WI38 (cell line): ENCODE results near the gene ZNF135.
A peak's percentile ranks its signal among the peaks of the same experiment; 100 is the strongest.

Source experiments
- H3K4me3 ChIP-seq: 2 replicates; pipeline ENCODE4 v1.5.1; 2011; ENCODE audit warnings: low read depth, mild to moderate bottlenecking, control low read depth, low read length
- TF ChIP-seq, protein P1 (sequence below): IDR thresholded peaks from 2 replicates; pipeline ENCODE4 v1.5.1; 2012; ENCODE audit warnings: low read depth, mild to moderate bottlenecking, control low read depth, low read length

ZNF135 gene

DNA sequence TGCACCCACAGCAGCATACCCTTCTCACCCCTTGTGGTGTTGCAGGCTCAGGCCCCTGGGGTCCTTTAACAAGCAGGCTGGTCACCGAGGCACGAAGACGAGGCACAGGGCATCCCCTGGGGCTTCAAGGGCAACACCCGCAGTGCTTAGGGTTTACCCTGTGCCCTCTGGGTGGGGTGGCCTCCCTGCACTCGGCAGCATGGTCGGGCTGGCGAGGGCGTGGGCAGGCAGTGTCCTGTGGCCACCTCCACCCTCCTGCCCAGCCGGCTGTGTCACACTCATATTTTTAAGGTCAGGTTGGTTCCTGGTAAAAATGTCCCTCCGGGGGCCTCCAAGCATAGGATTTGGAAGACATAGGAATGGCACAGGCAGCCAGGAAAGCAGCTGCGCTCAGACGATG, 11.4 kb upstream of the ZNF135 start:
- TF ChIP-seq, protein P1, sequence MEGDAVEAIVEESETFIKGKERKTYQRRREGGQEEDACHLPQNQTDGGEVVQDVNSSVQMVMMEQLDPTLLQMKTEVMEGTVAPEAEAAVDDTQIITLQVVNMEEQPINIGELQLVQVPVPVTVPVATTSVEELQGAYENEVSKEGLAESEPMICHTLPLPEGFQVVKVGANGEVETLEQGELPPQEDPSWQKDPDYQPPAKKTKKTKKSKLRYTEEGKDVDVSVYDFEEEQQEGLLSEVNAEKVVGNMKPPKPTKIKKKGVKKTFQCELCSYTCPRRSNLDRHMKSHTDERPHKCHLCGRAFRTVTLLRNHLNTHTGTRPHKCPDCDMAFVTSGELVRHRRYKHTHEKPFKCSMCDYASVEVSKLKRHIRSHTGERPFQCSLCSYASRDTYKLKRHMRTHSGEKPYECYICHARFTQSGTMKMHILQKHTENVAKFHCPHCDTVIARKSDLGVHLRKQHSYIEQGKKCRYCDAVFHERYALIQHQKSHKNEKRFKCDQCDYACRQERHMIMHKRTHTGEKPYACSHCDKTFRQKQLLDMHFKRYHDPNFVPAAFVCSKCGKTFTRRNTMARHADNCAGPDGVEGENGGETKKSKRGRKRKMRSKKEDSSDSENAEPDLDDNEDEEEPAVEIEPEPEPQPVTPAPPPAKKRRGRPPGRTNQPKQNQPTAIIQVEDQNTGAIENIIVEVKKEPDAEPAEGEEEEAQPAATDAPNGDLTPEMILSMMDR: no peak
- no peak overlapping the region for H3K4me3 ChIP-seq

DNA sequence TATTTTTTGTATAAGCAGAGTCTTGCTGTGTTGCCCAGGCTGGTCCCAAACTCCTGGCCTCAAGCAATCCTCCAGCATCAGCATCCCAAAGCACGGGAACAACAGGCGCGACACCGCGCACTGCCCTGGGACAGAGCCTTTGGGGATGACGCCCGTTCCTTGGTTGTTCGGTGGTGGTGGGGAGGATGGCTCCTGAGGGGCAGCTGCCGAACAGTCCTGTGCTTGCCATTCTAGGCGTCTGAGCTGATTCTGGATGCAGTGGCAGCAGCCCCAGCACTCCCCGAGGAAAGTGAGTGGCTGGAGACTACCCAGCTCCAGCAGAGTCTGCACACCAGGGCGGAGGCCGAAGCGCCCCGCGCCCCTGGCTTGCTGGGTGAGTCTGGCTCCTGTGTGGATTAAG, 6.8 kb upstream of the ZNF135 start:
- no peak overlapping the region for H3K4me3 ChIP-seq
- TF ChIP-seq, protein P1: no peak

DNA sequence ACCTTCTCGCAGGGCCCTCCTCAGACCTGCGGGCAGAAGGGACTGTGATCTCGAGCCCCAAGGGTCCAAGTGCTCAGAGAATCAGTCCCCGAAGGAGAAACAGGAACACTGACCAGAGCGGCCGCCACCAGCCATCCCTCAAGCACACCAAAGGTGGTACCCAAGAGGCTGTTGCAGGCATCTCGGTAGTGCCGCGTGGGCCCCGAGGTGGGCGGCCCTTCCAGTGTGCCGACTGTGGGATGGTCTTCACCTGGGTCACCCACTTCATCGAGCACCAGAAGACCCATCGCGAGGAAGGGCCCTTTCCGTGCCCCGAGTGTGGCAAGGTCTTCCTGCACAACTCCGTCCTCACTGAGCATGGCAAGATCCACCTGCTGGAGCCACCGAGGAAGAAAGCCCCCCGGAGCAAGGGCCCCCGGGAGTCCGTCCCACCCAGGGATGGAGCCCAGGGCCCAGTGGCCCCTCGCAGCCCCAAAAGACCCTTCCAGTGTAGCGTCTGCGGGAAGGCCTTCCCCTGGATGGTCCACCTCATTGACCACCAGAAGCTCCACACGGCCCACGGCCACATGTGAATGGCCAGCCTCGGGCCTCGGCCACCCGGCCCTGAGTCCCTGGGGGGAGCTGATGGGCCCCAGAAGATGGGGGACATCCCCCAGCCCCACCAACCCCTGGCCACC, 5.5 kb upstream of the ZNF135 start:
- no peak overlapping the region for H3K4me3 ChIP-seq
- TF ChIP-seq, protein P1: no peak

DNA sequence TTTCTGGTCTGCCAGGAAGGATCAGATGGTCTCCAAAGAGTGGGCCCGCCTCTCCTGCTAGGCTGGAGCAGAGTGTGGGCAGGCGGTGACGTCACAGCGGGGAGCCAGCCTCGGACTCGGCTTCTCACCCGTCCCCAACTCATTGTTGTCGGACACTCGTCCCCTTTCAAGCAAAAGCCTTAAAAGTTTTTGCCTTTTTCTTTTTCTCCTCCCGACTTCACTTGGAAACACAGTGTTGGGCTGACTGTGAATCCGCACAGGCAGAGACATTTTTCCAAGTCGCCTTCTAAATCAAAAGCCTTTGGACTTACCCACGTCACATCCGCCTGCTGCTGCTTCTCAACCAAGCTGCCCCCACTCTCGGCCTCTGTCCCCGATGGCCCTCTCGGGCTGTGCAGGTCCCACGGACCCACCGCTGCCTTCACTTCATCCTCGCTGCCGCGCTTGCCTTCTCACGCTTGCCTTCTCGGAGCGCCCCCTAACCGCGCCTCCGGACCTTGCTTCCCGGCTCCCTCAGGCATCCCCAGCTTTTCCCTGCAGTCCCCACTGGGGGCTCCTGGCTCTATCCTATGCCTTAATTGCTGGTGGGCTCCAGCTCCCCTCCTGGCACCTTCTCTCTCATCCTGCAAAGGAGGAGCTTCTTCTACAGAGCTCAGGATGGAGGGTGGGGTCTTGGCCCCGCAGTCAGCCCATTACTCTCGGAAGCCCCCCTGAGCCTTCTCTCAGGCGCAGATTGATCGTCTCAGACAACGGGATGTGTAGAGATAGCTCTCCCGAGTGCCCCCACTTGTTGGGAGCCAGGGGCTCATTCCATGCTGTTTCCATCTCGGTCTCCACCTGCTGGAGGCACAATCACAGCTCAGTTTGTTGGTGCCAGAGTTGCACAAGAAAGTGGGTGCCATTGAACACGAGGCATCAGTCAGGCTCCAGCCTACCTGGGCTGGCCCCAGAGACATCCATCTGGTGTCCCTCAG, 3.9 kb upstream of the ZNF135 start:
- TF ChIP-seq, protein P1: no peak
- H3K4me3 ChIP-seq: peak overlapping the region; percentile 53

DNA sequence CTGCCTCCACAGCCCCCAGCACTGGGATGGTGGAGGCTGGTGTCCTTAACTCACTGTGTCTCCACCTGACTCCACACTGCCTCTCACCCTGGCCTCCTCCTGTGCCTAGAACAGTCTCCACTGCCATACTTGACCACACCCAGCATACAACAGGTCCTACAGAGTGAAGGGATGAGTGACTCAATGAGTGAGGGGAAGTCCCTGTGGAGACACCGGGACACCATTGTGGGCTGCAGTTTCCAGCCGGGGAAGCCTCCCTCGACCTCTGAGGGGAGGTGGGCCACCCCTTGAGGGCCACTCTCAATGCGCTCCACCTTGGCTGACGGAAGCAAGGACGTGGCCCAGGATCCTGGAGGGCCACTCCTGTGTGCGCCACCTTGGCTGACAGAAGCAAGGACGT, 2.8 kb upstream of the ZNF135 start:
- TF ChIP-seq, protein P1: no peak
- no peak overlapping the region for H3K4me3 ChIP-seq

DNA sequence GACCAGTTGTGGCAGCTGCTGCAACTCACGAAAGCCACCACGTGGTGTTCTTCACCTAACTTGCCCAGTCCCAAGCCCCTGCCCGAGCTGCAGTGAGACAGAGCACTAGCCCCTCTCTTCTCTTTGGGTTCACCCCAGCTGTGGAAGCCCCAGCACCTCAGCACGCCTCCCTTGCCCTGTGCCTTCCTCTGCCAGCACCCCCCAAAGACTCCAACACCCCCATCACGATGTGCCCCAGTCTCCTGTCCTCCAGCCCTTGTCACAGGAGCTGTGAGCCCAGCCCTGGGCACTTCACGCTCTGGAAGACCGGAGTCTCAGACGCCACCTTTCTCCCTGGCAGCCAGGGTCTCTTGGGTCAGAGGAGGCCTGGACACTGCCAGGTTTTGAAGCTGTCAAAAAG, 2.2 kb upstream of the ZNF135 start:
- H3K4me3 ChIP-seq: no peak overlapping the region
- TF ChIP-seq, protein P1: no peak

DNA sequence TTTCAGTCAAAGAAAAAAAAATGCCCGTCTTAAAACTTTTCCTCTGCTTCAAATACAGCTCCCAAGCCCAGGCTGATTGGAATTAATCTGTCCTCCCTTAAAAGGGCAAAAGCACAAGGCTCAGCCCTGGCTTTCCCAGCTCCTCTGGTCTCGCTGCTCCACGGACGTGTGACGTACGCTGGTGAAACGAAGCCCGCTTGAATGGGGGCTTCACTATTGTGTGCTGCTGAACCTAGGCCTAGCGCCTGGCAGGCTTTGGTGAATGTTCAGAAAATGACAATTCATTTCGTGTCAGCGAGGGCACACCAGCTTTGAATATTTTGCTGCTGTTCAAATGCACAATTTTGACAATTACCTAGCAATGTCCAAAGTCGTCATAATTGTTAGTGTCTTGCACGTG, 615 bp upstream of the ZNF135 start:
- TF ChIP-seq, protein P1: no peak
- no peak overlapping the region for H3K4me3 ChIP-seq
